GM12891 (cell line): ENCODE data around the gene ARFGEF3.

Experiments
- DNase-seq: peaks from one replicate; pipeline ENCODE4 v3.0.0; 2011; ENCODE audit warnings: low spot score; ENCODE audit not compliant: insufficient read length
- FAIRE-seq: peaks from 2 replicates; lab custom pipeline; 2011; peaks lifted over from hg19 to GRCh38; lab: Jason Lieb, UNC
- PAX5 ChIP-seq: IDR thresholded peaks from 2 replicates; pipeline ENCODE4 v1.6.1; 2011; ENCODE audit warnings: low read length, moderate library complexity, mild to moderate bottlenecking; ENCODE audit not compliant: insufficient read depth, severe bottlenecking
- POLR2A ChIP-seq: IDR thresholded peaks from 2 replicates; pipeline ENCODE4 v1.6.1; 2011; ENCODE audit warnings: low read depth, low read length, control low read depth
- POLR2AphosphoS5 ChIP-seq: IDR thresholded peaks from 2 replicates; pipeline ENCODE4 v1.6.1; 2011; ENCODE audit warnings: low read depth, low read length, control low read depth
- POU2F2 ChIP-seq: IDR thresholded peaks from 2 replicates; pipeline ENCODE4 v1.6.1; 2011; ENCODE audit warnings: low read depth, mild to moderate bottlenecking, control low read depth, low read length, moderate library complexity
- SPI1 ChIP-seq: IDR thresholded peaks from 2 replicates; pipeline ENCODE4 v1.6.1; 2011; ENCODE audit warnings: low read depth, low read length, control low read depth
- TAF1 ChIP-seq: IDR thresholded peaks from 2 replicates; pipeline ENCODE4 v1.6.1; 2011; ENCODE audit warnings: low read depth, low read length, control low read depth

Gene ARFGEF3

GRCh38 chr6:138188278-138188941 is 26.7 kb downstream of the ARFGEF3 start:
- no peak for TF ChIP-seq PAX5
- no peak for TF ChIP-seq POU2F2
- TF ChIP-seq TAF1, result no peak
- no peak for TF ChIP-seq POLR2AphosphoS5
- no peak for TF ChIP-seq POLR2A
- TF ChIP-seq SPI1, result no peak
- no peak for DNase-seq
- FAIRE-seq, result no peak

GRCh38 chr6:138194287-138194686 is 32.5 kb downstream of the ARFGEF3 start:
- DNase-seq, result no peak
- TF ChIP-seq POLR2A (no peak), SPI1 (no peak), TAF1 (no peak), PAX5 (no peak), POLR2AphosphoS5 (no peak), POU2F2 (no peak)
- no peak for FAIRE-seq

- no peak for TF ChIP-seq POLR2AphosphoS5
- no peak for TF ChIP-seq SPI1
- TF ChIP-seq PAX5, result no peak
- TF ChIP-seq POU2F2, result no peak
- no peak for TF ChIP-seq TAF1
- DNase-seq, result no peak
- no peak for FAIRE-seq
Measured at GRCh38 chr6:138196122-138196738, 34.5 kb downstream of the ARFGEF3 start.

- FAIRE-seq, result no peak
- no peak for TF ChIP-seq PAX5
- no peak for TF ChIP-seq POLR2A
- no peak for TF ChIP-seq TAF1
- TF ChIP-seq POLR2AphosphoS5, result no peak
- TF ChIP-seq POU2F2, result no peak
- TF ChIP-seq SPI1, result no peak
- no peak for DNase-seq
Measured at GRCh38 chr6:138197570-138197969, 35.8 kb downstream of the ARFGEF3 start.

GRCh38 chr6:138198430-138199091 is 36.8 kb downstream of the ARFGEF3 start:
- FAIRE-seq (no peak), DNase-seq (no peak)

GRCh38 chr6:138201836-138202235 is 40.1 kb downstream of the ARFGEF3 start:
- FAIRE-seq, result no peak
- TF ChIP-seq SPI1 (no peak), POU2F2 (no peak), PAX5 (no peak), POLR2A (no peak), POLR2AphosphoS5 (no peak), TAF1 (no peak)
- DNase-seq, result no peak

More at GRCh38 chr6:138198430-138199091, 36.8 kb downstream of the ARFGEF3 start:
- no peak for TF ChIP-seq POLR2A
- no peak for TF ChIP-seq TAF1
- no peak for TF ChIP-seq POLR2AphosphoS5
- TF ChIP-seq SPI1, result no peak
- TF ChIP-seq POU2F2, result no peak
- no peak for TF ChIP-seq PAX5

GRCh38 chr6:138203315-138203714 is 41.6 kb downstream of the ARFGEF3 start:
- FAIRE-seq, result no peak
- TF ChIP-seq POLR2AphosphoS5, result no peak
- no peak for TF ChIP-seq SPI1
- TF ChIP-seq PAX5, result no peak
- TF ChIP-seq POU2F2, result no peak
- TF ChIP-seq POLR2A, result no peak
- no peak for DNase-seq

GRCh38 chr6:138204303-138204702 is 42.6 kb downstream of the ARFGEF3 start:
- TF ChIP-seq PAX5 (no peak), SPI1 (no peak), POLR2AphosphoS5 (no peak), POLR2A (no peak), POU2F2 (no peak), TAF1 (no peak)
- no peak for DNase-seq
- no peak for FAIRE-seq

GRCh38 chr6:138204792-138205384 is 43.1 kb downstream of the ARFGEF3 start:
- no peak for TF ChIP-seq POLR2A
- TF ChIP-seq POU2F2, result no peak
- TF ChIP-seq SPI1, result no peak
- TF ChIP-seq PAX5, result no peak
- TF ChIP-seq POLR2AphosphoS5, result no peak
- TF ChIP-seq TAF1, result no peak
- FAIRE-seq, result no peak
- no peak for DNase-seq
